ENCODE data around the gene VWC2. TPM values are rescaled to one million over a fixed set of nuclear protein-coding genes. Genes with fewer than 3 reads are reported as not detected.

Gene VWC2
- total RNA-seq, 4 donors from 2014 or later: under 0.01 to 0.34 (median 0.22) TPM

GRCh38 chr7:49767719-49768118 is 5.7 kb upstream of the VWC2 start:
- DNase-seq (ENCODE audit: low spot score in 2 of 2): no peak
- intact Hi-C loops (cut with DNase I; ENCODE audit: low total_unique reads): no loop called here
- H3K4me3 ChIP-seq (ENCODE audit: low read depth, poor library complexity, severe bottlenecking): no peak overlapping the region
- 73 to 74% methylated on average over 5 of the region's 5 CpGs for WGBS, 2 donors
- TF ChIP-seq CTCF (IDR thresholded peaks at IDR 0.05) (no peak), POLR2A (IDR thresholded peaks at IDR 0.05) (no peak)

- WGBS, 2 donors: 72 to 84% methylated on average over 3 of the region's 3 CpGs
- no peak for TF ChIP-seq POLR2A (IDR thresholded peaks at IDR 0.05)
- no peak for TF ChIP-seq CTCF (IDR thresholded peaks at IDR 0.05)
- intact Hi-C loops (cut with DNase I; ENCODE audit: low total_unique reads): no loop called here
These were observed 5.2 kb upstream of the VWC2 start for GRCh38 chr7:49768254-49768653.

GRCh38 chr7:49768835-49769234 is 4.6 kb upstream of the VWC2 start:
- no peak for DNase-seq (ENCODE audit: low spot score in 2 of 2)
- intact Hi-C loops (cut with DNase I; ENCODE audit: low total_unique reads): no loop called here
- TF ChIP-seq CTCF (IDR thresholded peaks at IDR 0.05) (no peak), POLR2A (IDR thresholded peaks at IDR 0.05) (no peak)
- WGBS, 2 donors: 59 to 68% methylated on average over 3 of the region's 3 CpGs
- H3K4me3 ChIP-seq (ENCODE audit: low read depth, poor library complexity, severe bottlenecking): no peak overlapping the region

More at GRCh38 chr7:49768254-49768653, 5.2 kb upstream of the VWC2 start:
- no peak overlapping the region for H3K4me3 ChIP-seq (ENCODE audit: low read depth, poor library complexity, severe bottlenecking)
- DNase-seq (ENCODE audit: low spot score in 2 of 2): no peak

- H3K4me3 ChIP-seq (ENCODE audit: low read depth, poor library complexity, severe bottlenecking): no peak overlapping the region
- TF ChIP-seq CTCF (IDR thresholded peaks at IDR 0.05): no peak
- no peak for TF ChIP-seq POLR2A (IDR thresholded peaks at IDR 0.05)
- DNase-seq (ENCODE audit: low spot score in 2 of 2): no peak
- intact Hi-C loops (cut with DNase I; ENCODE audit: low total_unique reads): no loop called here
These were observed 4.1 kb upstream of the VWC2 start for GRCh38 chr7:49769285-49769857.

GRCh38 chr7:49770838-49771237 is 2.6 kb upstream of the VWC2 start:
- no peak for DNase-seq (ENCODE audit: low spot score in 2 of 2)
- intact Hi-C loops (cut with DNase I; ENCODE audit: low total_unique reads): no loop called here
- TF ChIP-seq POLR2A (IDR thresholded peaks at IDR 0.05): no peak
- no peak for TF ChIP-seq CTCF (IDR thresholded peaks at IDR 0.05)
- no peak overlapping the region for H3K4me3 ChIP-seq (ENCODE audit: low read depth, poor library complexity, severe bottlenecking)
- WGBS, 2 donors: 87 to 93% methylated on average over 4 of the region's 4 CpGs

Measured in lower leg skin (tissue), 4 donors.